HK-2 (cell line): Measurements from ENCODE around the gene DNAH11.
"Not testable (repeated sequence)": the region's sequence is repeated elsewhere in the genome, so short reads cannot be mapped to it uniquely, and the experiment has no call there.

ENCODE experiments used
- DNase-seq: peaks from one replicate; pipeline ENCODE4 v3.0.0-alpha.2; 2018; ENCODE audit not compliant: unreplicated experiment

The DNAH11 gene

GRCh38 chr7:21618706-21619105, 75.9 kb downstream of the DNAH11 start:
- no peak for DNase-seq

GRCh38 chr7:21620054-21620453, 77.2 kb downstream of the DNAH11 start:
- no peak for DNase-seq

GRCh38 chr7:21624320-21624719, 81.5 kb downstream of the DNAH11 start:
- no peak for DNase-seq

GRCh38 chr7:21636694-21637093, 93.9 kb downstream of the DNAH11 start:
- no peak for DNase-seq

- no peak for DNase-seq
These were observed 96.5 kb downstream of the DNAH11 start for GRCh38 chr7:21639206-21639868.

GRCh38 chr7:21640105-21640504, 97.3 kb downstream of the DNAH11 start:
- no peak for DNase-seq

- no peak for DNase-seq
These were observed 98.7 kb downstream of the DNAH11 start for GRCh38 chr7:21641546-21641945.

- DNase-seq: no peak
These were observed 99.6 kb downstream of the DNAH11 start for GRCh38 chr7:21642422-21642821.

- DNase-seq: no peak
These were observed 108.9 kb downstream of the DNAH11 start for GRCh38 chr7:21651697-21652096.

- no peak for DNase-seq
These were observed 110.8 kb downstream of the DNAH11 start for GRCh38 chr7:21653623-21654022.

GRCh38 chr7:21656081-21656480, 113.2 kb downstream of the DNAH11 start:
- no peak for DNase-seq

- DNase-seq: no peak
These were observed 114.0 kb downstream of the DNAH11 start for GRCh38 chr7:21656796-21657195.

GRCh38 chr7:21670496-21670895, 127.7 kb downstream of the DNAH11 start:
- DNase-seq: no peak

- no peak for DNase-seq
These were observed 129.0 kb downstream of the DNAH11 start for GRCh38 chr7:21671859-21672258.

GRCh38 chr7:21675255-21675654, 132.4 kb downstream of the DNAH11 start:
- no peak for DNase-seq

- no peak for DNase-seq
These were observed 147.9 kb downstream of the DNAH11 start for GRCh38 chr7:21690705-21691104.

GRCh38 chr7:21691146-21691545, 148.3 kb downstream of the DNAH11 start:
- DNase-seq: not testable (repeated sequence)

GRCh38 chr7:21700587-21700986, 157.7 kb downstream of the DNAH11 start:
- not testable (repeated sequence) for DNase-seq

GRCh38 chr7:21702303-21702702, 159.5 kb downstream of the DNAH11 start:
- no peak for DNase-seq

- DNase-seq: no peak
These were observed 161.5 kb downstream of the DNAH11 start for GRCh38 chr7:21704359-21704758.

GRCh38 chr7:21706131-21706530, 163.3 kb downstream of the DNAH11 start:
- DNase-seq: no peak

GRCh38 chr7:21707566-21707965, 164.7 kb downstream of the DNAH11 start:
- no peak for DNase-seq

GRCh38 chr7:21708096-21708495, 165.3 kb downstream of the DNAH11 start:
- no peak for DNase-seq

- DNase-seq: no peak
These were observed 174.5 kb downstream of the DNAH11 start for GRCh38 chr7:21717323-21717722.
